22Rv1 (cell line): ENCODE measurements around the gene TIE1.
"Not testable (repeated sequence)": the region's sequence is repeated elsewhere in the genome, so short reads cannot be mapped to it uniquely, and the experiment has no call there.

Source experiments
- H3K27ac ChIP-seq: fragments of 450-650 bp; 2 replicates; pipeline ENCODE4 v1.5.1; 2017
- ZFX ChIP-seq: fragments of 450-650 bp; IDR thresholded peaks from 2 replicates; pipeline ENCODE4 v1.6.1; 2017; ENCODE audit warnings: antibody characterized with exemption, borderline replicate concordance
- TF ChIP-seq, protein P1 (sequence below): fragments of 450-650 bp; IDR thresholded peaks from 2 replicates; pipeline ENCODE4 v1.5.1; 2017; ENCODE audit warnings: mild to moderate bottlenecking

Gene TIE1

DNA sequence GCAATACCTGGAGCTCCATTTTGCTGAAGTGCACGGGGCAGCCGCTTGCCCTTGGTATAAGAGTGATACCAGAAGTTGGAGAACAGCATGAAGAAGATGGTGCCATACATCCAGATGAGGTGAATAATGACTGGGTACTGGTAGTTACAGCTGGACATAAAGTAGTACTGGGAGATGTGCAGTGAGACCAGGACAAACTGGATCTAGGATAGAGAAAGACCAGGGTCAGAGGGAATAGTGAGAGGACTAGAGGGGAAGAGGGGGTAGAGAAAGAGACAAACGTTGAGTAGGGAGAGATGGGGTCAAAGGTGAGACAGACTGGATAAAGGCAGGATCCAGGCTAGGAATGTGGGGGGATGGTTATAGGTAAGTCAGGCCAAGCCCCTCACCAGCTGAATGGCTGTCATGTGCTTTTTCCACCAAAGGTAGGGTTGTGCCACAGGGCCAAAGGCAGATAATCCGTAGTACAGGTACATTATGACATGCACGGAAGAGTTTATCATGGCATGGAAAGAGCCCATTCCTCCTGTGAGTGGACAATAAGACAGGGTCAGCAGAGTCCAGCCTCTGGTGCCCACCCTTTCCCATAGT, 63.2 kb downstream of the TIE1 start:
- H3K27ac ChIP-seq: peak overlapping the region; percentile 95
- TF ChIP-seq, protein P1, sequence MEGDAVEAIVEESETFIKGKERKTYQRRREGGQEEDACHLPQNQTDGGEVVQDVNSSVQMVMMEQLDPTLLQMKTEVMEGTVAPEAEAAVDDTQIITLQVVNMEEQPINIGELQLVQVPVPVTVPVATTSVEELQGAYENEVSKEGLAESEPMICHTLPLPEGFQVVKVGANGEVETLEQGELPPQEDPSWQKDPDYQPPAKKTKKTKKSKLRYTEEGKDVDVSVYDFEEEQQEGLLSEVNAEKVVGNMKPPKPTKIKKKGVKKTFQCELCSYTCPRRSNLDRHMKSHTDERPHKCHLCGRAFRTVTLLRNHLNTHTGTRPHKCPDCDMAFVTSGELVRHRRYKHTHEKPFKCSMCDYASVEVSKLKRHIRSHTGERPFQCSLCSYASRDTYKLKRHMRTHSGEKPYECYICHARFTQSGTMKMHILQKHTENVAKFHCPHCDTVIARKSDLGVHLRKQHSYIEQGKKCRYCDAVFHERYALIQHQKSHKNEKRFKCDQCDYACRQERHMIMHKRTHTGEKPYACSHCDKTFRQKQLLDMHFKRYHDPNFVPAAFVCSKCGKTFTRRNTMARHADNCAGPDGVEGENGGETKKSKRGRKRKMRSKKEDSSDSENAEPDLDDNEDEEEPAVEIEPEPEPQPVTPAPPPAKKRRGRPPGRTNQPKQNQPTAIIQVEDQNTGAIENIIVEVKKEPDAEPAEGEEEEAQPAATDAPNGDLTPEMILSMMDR: no peak
- no peak for TF ChIP-seq ZFX

DNA sequence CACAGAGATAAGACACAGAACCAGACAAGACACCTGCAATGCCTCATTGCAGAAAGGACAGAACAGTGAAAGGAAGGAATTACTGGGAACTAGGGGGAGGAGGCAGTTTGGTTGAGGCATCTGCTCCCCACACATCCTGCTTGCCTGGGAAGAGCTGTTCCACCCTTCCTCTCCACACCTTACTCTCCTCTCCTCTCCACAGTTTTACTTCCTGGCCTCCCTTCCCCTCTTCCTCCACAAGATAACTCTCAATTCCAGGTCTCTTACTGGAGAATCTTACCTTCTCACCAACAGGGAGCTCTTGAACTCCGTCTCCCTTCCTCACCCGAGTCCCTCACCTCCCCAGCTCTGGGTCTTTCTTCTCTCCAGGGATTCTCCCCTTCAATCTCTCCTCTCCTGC, 64.9 kb downstream of the TIE1 start:
- TF ChIP-seq ZFX: no peak
- peak overlapping the region; percentile 95 for H3K27ac ChIP-seq

DNA sequence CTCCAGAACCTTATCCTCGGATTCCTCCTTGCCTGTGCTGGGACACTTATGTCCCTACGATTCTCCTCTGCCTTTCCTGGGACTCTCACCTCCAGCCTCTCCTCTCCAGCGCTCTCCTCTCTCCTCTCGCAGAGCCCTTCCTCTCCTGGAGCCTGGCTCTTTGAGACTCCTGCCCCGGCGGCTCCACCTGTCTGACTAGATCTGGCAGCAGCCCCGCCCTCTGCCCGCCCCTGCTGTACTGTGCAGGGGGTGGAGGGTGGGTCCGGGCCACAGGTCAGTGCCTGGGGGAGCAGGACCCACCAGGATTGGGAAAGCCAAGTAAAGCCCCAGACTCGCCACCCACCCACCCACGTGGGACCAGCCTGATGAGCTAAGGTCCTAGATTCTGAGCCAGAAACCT, 65.4 kb downstream of the TIE1 start:
- TF ChIP-seq, protein P1: no peak
- TF ChIP-seq ZFX: no peak
- H3K27ac ChIP-seq: peak overlapping the region; percentile 95

DNA sequence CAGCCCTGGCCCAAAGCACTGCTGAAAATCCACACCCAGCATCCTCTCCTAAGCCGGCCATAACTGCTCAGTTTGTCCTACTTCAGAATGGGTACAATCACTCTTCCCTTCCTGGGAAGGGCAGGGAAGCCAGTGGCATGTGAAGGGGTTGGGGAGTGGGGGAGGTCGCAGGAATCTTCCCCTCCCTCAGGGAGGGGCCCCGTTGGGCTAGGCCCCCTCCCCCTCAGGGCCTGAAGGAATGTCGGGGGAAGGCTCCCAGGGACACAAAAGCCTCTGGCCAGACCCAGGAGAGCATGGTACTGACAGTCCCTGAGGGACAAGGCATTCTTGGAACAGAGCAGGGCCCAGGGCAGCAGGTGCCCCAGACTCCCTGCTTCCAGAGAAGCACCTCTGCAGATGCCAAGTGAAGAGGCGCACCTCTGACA, 65.8 kb downstream of the TIE1 start:
- TF ChIP-seq, protein P1: no peak
- TF ChIP-seq ZFX: no peak
- peak overlapping the region; percentile 95 for H3K27ac ChIP-seq

DNA sequence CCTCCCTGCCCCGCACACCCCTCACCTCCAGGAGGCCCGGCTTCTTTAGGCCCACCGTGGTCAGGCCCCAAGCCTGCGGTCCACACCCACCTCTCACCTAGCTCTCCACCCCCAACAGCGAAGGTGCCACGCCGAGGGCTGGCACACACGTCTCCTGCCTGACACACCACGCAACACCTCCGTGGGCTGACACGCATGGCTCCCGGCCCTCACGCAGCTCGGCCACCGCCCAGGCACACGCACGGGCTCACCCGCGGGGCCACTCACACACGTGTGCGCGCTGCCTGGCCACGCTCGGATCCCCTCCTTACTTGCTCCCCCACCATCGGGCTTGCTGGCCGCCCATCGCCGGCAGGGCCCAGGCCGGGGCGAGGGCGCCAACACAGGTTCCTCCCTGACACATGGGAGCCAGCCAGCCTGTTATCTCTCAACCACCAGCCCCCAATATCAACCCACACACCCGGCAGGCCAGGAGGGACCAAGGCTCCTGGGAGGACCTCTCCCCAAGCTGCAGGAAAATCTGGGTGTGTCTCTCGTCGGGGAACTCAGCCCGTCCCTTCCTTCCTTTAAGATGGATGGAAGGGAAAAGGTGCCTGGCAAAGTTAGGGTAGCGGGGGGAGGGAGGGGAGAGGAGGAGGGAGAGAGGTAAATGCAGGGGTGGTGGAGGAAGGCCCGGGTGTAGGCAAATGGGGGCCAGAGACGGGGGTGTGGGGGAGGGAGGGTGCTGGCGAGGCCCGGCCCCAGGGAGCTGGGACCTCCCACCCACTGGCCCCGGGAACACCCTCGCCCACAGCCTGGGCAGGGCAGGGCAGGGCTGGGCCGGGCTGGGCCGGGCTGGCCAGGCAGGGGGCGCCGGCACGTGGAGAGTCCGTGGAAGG, 66.5 kb downstream of the TIE1 start:
- H3K27ac ChIP-seq: peak overlapping the region; percentile 95
- TF ChIP-seq, protein P1: no peak
- TF ChIP-seq ZFX: no peak

DNA sequence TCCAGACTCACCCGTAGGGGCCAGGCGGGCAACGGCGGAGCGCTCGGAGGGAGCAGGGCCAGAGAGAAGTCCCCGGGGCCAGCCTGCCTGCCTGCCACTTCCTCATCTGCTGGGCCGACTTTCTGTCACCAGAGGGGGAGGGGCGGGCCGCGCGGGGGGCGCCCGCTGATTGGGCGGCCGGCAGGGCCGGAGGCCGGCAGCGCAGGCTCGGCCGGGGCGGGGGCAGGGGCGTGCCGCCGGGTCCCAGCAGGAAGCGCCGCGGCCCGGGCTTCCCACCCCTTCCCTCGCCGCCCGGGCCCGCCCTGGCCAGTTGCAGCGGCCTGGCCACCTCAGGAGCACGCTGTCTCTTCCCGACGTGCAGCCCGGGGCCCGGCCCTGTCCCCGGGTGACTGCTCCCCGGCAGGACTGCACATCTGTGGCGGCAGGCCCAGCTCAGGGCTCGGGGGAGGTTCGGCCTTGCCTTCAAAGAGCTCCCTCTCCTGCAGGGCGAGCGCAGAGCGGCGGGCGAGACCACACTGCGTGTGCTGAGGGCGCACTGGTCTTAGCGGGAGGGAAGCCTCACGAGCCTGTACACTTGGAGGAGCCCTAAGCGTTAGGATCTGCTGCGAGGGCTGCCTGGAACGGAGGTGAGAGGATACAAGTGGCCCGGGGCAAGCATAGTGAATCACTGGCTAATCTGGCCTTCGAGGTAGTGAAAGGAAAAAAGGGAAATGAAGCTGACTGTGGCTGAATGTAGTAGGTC, 67.3 kb downstream of the TIE1 start, which contains the start of gene ELOVL1:
Gene ELOVL1, minus strand, starts transcription at position 108 of the 742 bp plus-strand sequence. CDS start 2,402 bp downstream, outside the sequence.
- TF ChIP-seq, protein P1: peak; percentile 27
- no peak for TF ChIP-seq ZFX
- H3K27ac ChIP-seq: peak within 1 kb of the TSS; percentile 95

DNA sequence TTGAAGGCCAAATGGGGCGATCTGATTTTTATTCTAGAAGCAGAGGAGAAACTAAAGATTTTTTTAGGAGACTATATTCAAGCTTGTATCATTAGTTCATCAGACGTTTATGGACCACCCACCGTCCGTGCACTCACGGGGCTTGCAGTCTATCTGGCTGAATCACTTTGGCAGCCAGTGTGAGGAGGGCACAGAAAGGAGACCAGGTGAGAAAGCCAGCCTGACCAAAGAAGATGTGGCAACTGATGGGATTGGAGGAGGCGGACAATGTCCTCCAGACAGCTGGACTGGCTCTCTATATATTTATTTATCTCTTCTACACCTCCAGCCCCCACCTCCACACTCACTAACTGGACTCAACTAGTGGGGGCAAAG, 67.9 kb downstream of the TIE1 start:
- TF ChIP-seq, protein P1: no peak
- TF ChIP-seq ZFX: no peak

DNA sequence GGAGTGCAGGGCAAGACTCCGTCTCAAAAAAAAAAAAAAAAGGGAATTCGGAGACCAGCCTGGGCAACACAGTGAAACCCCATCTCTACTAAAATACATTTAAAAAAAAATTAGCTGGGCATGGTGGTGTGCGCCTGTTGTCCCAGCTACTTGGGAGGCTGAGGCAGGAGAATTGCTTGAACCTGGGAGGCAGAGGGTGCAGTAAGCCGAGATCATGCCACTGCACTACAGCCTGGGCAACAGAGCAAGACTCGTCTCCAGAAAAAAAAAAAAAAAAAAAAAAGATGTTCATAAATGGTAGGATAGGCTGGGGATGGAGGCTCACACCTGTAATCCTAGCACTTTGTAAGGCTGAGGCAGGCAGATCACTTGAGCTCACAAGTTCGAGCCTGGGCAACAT, 69.0 kb downstream of the TIE1 start:
- H3K27ac ChIP-seq: not testable (repeated sequence)

More for the DNA sequence above, 67.9 kb downstream of the TIE1 start:
- peak overlapping the region; percentile 95 for H3K27ac ChIP-seq
